ENCODE data around the gene FSD1L.

GRCh38 chr9:105444130-105444529 lies 3.7 kb upstream of the FSD1L start:
- no peak for TF ChIP-seq EZH2 (IDR thresholded peaks at IDR 0.05)
- no peak for TF ChIP-seq CTCF (IDR thresholded peaks at IDR 0.05)

Data from neural progenitor cell (in vitro differentiated cells).